K562 (cell line): ENCODE data around the gene DBX1.

Experiments used
- CEBPB ChIP-seq: fragments of 450-650 bp; IDR thresholded peaks from 2 replicates; pipeline ENCODE4 v1.6.1; 2016; ENCODE audit warnings: missing genetic modification characterization, missing compliant biosample characterization
- EP300 ChIP-seq: IDR thresholded peaks from 2 replicates; pipeline ENCODE4 v1.6.1; 2012; ENCODE audit warnings: low read length, improper control_type of control experiment
- EZH2 ChIP-seq: IDR thresholded peaks from 2 replicates; pipeline ENCODE4 v1.6.1; 2012; ENCODE audit warnings: low read depth, mild to moderate bottlenecking, inconsistent platforms, low read length, borderline replicate concordance
- MAFF ChIP-seq: IDR thresholded peaks from 2 replicates; pipeline ENCODE4 v1.6.1; 2012; ENCODE audit warnings: low read length, improper control_type of control experiment
- RBM39 ChIP-seq: fragments of 200-400 bp; formaldehyde crosslinking; optimal IDR thresholded peaks from 2 replicates; pipeline ENCODE3; 2018; ENCODE audit warnings: low read depth, low read length
- TBL1XR1 ChIP-seq, 2 experiments: IDR thresholded peaks; 2 replicates each; pipeline ENCODE4 v1.6.1; 2012; ENCODE audit warnings: improper control_type of control experiment in 2 of 2, low read length in 2 of 2, mild to moderate bottlenecking in 1 of 2
- YBX1 ChIP-seq: fragments of 450-650 bp; IDR thresholded peaks from 2 replicates; pipeline ENCODE4 v1.7.1; 2016; ENCODE audit warnings: mild to moderate bottlenecking
- ZNF23 ChIP-seq: fragments of 250-450 bp; sonication (Bioruptor Pico); IDR thresholded peaks from 2 replicates; pipeline ENCODE4 v1.4.0; 2020; ENCODE audit warnings: mild to moderate bottlenecking
- ZNF318 ChIP-seq, 2 experiments: fragments of 450-650 bp; IDR thresholded peaks; 2 replicates each; pipeline ENCODE4 v1.6.1; 2016; ENCODE audit warnings: mild to moderate bottlenecking in 2 of 2, borderline replicate concordance in 1 of 2, low read depth in 1 of 2, moderate library complexity in 1 of 2
- ZNF589 ChIP-seq: fragments of 200-800 bp; sonication (Bioruptor generic); IDR thresholded peaks from 2 replicates; pipeline ENCODE4 v1.6.1; 2016; ENCODE audit warnings: low read depth, missing genetic modification characterization, missing compliant biosample characterization
- TF ChIP-seq, protein P1 (sequence below), 3 experiments: IDR thresholded peaks in 2 of 3; conservative IDR thresholded peaks in 1 of 3; 2 replicates each; pipeline ENCODE4 v1.5.1; 2011 to 2012; ENCODE audit warnings: low read length in 3 of 3, mild to moderate bottlenecking in 3 of 3, control low read depth in 2 of 3, improper control_type of control experiment in 1 of 3, inconsistent platforms in 1 of 3, low read depth in 1 of 3, mixed read lengths in 1 of 3, moderate library complexity in 1 of 3; ENCODE audit not compliant: insufficient read depth in 2 of 3

DNA sequence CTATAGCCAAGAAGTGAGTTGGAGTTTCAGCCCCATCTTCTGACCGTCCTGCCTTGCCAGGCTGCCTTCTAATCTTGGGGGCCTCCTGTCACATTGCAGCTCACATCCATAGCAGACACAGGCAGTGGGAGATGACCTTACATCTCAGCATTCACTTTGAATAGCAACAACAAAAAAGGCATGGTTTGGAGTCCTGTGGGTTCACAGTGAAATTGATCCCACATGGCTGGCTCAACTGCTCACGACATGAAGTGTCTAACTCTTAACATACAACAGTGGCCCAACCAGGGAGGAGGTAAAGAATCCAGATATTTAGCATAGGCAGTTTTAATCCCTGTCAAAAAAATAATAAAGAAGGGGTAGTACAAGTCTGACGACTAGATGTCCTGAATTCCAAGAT is 38.1 kb downstream of the DBX1 start:
- TF ChIP-seq YBX1: no peak
- no peak for TF ChIP-seq EP300
- TF ChIP-seq MAFF: no peak
- no peak for TF ChIP-seq ZNF589 (CRISPR knock-in tag)
- TF ChIP-seq EZH2: no peak
- TF ChIP-seq, protein P1, sequence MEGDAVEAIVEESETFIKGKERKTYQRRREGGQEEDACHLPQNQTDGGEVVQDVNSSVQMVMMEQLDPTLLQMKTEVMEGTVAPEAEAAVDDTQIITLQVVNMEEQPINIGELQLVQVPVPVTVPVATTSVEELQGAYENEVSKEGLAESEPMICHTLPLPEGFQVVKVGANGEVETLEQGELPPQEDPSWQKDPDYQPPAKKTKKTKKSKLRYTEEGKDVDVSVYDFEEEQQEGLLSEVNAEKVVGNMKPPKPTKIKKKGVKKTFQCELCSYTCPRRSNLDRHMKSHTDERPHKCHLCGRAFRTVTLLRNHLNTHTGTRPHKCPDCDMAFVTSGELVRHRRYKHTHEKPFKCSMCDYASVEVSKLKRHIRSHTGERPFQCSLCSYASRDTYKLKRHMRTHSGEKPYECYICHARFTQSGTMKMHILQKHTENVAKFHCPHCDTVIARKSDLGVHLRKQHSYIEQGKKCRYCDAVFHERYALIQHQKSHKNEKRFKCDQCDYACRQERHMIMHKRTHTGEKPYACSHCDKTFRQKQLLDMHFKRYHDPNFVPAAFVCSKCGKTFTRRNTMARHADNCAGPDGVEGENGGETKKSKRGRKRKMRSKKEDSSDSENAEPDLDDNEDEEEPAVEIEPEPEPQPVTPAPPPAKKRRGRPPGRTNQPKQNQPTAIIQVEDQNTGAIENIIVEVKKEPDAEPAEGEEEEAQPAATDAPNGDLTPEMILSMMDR (IDR thresholded peaks at IDR 0.05 in 2 of 3, conservative IDR thresholded peaks at IDR 0.05 in 1 of 3; ENCODE audit: insufficient read depth in 2 of 3, low read depth in 1 of 3, low read length in 3 of 3): no peak
- TF ChIP-seq CEBPB (tag): no peak
- TF ChIP-seq TBL1XR1 (IDR thresholded peaks at IDR 0.05; ENCODE audit: low read length in 2 of 2): no peak
- TF ChIP-seq RBM39: no peak
- no peak for TF ChIP-seq ZNF318 (IDR thresholded peaks at IDR 0.05; ENCODE audit: borderline replicate concordance in 1 of 2, low read depth in 1 of 2)
- no peak for TF ChIP-seq ZNF23
